Stimulated activated CD4-positive, alpha-beta T cell treated with anti-CD3 and anti-CD28 coated beads, Interleukin-2, amount 100 ng/mL, for 24 hours (primary cell): Measurements from ENCODE around the gene SUN5.

Source experiments
- DNase-seq, 2 donors: peaks; one replicate each; pipeline ENCODE4 v3.0.0-alpha.2; 2020

The SUN5 gene

DNA sequence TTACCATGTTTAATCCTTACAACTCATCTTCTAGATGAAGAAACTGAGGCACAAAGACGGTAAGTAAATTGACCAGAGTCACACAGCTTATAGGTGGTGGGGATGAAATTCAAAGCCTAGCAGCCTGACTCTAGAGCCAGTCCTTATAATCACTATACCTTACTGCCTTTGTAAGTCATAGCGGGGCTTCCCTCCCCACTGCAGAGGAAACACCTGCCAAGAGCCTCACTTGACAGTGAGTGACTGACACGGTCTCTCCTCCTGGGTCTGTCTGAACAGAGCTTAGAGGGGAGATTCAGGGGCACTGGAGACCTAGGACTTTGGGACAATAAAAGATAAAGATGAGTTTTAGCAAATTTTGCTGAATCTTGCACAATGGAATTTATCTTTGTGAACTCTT is 12.8 kb downstream of the SUN5 start:
- DNase-seq: no peak

DNA sequence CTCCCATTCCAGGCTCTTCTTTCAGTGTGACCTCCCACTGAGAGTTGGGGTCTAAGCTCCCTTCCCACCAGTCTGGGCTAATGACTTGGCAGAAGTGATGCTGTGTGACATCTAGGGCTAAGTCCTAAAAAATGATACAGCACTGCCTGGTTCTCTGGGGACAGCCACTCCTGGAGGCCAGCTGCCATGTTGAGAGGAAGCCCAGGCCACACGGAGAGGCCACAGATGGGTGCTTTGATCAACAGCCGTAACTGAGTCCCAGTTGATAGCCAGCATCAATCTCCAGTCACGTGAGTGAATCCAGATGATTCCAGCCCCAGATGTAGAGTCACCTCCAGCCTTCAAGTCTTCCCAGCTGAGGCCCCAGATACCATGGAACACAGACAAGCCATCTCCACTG is 13.8 kb downstream of the SUN5 start:
- no peak for DNase-seq

DNA sequence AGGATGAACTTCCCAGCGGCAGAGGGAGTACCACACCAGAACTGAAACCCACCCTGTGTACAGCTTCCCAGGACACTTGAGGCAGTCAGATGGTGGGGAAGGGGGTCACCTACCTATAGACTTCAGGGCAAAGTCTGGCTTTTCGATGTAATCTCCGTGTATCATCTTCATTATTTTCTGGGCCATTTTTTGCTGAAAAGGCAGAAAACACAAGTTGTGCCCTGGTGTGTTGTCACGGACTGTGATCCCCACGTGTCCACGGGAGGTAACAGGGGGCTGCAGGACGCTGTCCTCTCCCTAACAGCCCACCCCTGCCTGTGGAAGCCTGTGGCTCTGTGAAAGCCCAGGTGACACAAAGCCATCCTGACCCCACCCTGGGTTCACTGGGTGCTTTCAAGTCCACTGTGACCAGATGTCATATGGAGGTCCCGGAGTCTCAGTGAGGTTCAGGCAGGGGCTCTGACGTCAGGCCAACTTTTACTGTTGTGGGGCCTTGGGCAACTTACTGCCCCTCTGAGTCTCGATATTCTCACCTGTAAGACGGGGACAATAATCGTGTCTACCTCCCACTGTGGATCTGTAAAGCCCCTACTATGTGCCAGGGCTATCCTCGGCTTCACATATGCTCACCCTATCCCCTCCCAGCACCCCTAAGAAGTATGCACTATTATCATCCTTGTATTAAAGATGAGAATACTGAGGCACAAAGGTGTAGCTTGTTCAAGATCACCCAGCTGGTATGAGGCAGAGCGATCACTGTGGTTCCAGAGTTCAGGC is 14.5 kb downstream of the SUN5 start:
- no peak for DNase-seq

DNA sequence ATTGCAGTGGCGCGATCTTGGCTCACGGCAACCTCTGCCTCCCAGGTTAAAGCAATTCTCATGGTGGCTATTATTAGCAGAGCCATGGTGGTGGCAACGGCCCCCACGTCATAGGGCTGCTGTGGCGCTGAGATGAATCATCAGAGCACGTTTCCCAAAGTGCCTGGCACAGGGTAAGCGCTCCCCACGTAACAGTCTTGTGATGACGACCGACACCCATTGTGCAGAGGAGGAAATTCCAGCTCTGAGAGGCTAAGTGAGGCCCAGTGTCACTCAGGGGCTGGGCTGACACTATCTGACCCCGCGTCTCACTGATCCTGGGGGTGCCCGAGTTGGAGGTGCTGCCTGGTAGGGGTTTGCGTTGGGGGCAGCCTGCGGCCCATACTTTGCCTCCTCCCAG is 16.2 kb downstream of the SUN5 start:
- no peak for DNase-seq

DNA sequence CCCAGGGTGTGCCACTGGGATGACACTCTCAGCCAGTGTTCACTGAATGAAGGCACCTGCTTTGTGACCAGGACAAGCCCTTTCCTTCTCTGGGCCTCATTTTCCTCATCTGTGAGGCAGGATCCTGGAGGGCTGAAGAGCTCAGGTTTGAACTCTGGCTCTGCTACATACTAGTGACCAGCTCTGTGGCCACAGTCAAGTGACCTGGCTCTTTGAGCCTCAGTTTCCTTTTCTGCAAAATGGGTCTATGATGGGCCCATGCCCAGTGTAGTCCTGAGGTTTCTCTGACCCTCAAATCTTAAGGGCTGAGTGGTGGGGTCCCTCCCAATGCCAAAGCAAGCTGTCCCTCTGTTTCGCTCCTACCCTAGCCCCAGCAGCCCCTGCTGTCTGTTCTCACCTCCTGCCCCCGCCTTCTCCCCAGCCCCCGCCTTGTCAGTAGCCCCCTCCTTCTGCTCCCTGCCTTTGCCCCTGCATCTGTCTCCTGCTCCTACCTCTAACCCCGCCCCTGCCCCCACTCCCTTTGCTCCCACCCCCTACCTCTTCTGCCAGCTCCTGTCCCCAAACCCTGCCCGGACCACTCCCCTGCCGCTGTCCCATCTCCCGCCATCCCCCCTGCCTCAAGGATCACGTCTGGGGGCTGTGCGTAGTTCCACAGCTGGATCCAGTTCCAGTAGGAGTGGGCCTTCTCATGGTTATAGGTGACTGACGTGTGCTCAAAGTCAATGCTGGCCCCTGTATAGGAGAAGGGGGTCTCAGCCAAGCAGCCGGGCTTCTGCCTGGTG is 17.0 kb downstream of the SUN5 start:
- DNase-seq: no peak

DNA sequence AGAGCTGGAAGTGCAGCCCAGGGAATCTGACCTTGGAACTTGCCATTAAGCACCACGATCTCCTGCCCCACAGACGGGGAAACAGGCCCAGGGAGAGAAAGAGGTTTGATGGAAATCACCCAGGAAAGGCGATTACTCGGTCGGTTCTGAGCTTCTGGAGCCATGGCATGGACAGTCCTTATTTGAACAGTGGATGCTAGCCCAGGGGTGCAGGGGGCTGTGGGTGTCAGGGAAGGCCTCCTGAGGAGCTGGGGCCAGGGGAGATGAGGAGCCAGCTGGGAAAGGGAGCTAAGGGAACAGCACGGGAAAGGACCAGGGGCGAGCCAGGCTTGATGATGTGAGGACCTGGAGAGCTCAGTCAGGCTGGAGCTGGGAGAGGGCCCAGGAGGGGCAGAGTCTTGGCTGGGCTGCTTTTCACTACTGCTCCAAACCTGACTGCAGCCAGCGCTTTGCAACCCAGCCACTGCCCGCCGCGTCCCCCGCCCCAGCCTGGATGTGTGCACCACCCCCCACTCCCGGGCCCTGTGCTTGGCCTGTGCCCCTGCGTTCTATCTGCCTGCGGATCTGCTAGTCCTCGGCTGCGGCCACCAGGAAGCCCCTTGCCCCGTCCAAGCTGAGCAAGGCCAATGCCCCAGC is 17.8 kb downstream of the SUN5 start:
- no peak for DNase-seq

DNA sequence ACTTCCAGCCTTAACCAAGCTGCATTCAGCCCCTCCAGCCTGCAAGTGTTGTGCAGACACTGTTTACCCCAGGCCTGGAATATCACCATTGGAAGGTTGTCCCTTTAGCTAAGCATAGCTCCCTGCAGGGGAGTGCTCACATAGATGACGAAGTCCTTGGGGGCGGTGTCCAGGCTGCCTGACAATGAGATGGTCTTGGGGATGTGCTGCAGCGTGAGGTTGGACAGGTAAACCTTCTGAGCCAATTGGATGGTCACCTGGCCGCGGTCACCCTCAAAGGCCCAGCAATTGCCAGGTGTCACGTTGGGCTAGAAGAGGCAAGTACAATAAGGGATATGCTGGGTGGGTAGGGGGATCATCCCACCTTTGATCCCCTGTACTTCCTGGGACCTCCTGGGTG is 18.6 kb downstream of the SUN5 start:
- no peak for DNase-seq

DNA sequence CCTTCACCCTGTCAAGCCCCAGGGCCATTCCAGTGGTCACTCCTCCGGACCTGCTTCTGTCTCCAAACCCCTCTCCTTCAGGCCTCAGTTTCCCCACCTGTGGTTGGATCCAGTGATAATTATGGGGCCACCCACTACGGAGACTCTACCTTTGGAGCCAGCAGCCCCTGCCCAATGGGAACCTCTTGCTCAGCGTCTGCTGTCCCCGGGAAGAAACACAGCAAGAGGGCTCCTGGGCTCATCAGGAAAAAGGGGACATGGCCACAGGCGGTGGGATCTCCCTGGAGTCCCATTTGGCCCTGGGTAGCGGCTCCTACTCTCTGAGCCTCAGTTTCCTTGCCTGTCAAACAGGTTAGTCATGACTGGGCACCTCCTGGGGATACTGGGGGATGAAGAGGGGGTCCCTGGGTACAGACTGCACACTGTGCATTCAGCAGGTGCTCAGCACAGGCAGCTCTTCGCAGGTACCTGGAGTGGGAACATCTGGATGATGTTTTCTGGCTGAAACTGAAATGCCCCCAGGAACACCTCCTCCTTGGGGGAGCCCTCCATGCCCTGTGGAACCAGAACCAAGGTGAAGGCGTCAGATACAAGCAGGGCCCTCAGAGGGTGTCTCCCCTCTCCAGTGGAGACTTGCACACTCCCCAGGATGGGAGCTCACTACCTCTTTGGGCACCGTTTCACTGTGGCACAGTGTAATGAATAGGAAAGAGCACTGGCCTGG is 19.4 kb downstream of the SUN5 start:
- no peak for DNase-seq

DNA sequence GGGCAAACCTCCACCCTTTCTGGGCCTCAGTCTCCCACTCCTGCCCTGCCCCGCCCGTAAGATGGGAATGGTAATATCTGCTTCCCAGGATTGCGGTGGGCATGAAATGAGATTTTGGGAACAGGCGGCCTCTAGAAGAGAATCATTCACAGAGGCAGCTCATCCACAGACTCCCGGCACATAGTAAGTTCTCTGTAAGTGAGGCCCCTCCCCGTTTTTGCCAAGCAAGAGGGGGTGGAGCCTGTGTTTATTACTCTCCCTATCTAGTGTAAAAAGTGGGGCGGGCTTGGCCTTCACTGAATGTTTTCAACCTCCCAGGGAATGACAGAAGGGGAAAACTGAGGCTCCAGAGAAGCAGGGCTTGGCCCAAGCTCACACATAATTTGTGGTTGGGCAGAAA is 20.0 kb downstream of the SUN5 start:
- no peak for DNase-seq

DNA sequence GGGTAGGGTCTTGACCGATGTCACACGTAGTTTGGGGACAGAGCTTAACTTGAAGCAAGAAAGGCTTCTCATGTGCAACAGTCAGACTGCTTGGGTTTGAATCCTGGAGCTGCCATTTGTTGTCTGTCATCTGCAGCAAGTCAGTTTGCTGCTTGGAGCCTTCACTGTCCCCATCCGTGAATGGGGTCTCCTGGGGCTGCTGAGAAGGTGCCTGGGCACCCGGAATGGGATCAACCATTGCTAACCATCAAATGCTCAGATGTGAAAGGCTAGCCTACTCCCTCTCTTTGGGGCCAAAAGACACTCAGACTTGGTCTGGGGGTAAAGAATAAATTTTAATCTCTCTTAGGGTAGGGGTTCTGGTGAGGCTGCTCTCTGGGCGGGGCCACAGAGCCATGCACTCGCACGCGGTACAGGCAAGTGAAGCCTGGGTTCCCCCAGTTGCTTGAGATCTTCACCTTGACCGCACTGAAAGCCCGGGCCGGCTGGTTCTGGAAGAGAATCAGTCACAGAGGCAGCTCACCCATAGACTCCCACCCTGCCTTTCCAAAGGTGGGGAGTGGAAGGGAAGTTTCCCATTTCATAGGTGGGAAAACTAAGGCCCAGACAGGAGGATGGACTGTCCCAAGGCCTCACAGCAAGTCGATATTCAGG is 20.6 kb downstream of the SUN5 start:
- no peak for DNase-seq

DNA sequence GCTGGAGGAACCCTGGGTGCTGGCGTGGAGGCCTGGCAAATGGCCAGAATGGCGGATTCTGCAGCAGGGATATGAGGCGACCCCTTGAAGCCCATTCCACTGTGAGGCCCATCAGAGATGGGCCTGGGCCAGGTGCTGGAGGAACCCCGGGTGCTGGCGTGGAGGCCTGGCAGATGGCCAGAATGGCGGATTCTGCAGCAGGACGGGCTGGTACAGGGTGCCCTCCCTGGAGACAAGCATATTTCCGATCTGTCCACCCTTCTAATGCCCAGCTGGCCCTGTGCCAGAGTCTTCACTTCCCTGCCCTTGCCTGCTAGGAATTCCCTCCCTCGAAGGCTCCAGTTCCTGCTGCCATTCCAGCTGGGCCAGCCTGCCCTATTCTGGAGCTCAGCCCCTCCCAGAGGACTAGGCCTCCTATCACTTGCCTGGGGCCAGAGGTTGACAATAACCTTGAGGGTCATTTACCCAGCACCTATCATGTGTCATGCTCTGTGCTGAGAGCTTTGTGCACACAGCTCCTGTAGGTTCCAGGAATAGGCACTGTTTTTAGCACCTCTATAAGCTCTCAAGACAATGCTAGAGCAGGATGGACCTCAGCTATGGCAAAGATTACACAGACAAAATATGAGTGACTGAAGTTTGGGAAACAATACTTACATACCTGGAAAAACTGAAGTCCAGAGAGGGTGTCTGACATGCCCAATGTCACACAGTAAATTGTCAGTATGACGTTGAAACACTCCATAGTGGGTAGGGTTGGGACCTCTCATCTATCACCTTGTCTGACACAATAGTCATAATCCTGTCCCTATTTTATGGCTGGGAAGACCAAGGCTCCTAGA is 21.4 kb downstream of the SUN5 start:
- DNase-seq: no peak

DNA sequence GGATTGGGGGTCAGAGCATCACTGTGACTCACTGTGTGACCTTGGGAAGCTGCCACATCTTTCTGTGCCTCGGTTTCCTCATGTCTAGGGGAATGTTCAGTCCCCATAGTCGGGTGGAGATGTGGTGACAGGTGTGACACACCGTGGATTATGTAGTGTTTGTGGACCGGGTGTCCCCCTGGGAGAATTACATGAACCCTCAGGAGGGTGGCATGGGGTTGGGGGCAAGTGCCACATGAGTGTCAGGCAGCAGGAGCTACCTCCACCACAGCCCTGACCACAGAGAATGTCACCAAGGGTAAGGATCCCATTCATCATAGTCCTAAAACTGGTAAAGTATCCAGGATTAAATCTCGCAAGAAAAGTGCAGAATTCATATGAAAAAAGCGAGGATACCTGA is 23.2 kb downstream of the SUN5 start:
- DNase-seq: no peak

DNA sequence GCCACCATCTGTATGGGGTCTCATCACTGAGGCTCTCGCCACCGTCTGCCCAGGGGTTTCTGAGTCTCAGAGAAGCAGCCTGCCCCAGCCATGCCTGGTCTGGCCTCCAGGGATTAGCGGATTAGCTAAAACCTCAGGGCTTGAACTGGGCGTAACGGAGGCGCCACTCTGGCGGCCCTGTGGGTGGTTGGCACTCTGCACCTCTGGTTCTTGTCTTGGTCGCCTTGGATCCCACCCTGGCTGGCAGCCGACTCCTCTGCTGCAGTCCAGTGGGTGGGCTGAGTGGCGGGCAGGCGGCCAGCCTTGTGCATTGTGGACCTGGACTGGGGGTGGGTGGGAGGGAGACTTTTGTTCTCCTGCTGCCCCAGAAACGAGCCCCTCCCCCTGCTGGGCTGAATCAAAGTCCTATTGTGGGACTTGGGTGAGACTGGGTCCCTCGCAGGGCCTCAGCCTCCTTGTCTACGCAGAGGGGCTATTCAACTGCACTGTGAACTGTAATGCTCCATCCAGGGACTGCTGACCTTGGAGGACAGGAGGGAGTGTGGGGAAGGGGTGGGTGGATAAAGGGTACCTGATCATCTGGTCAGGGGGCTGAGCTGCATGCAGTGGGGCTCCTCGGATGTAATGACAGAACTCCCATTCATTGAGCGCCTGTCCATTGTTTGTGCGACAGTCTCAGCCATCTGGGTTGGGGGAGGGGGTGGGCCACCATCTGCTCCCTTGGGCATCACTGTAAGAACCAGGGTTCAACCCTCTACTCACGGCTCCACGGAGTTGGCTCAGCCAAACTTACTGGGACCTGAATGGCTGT is 23.9 kb downstream of the SUN5 start:
- DNase-seq: no peak

DNA sequence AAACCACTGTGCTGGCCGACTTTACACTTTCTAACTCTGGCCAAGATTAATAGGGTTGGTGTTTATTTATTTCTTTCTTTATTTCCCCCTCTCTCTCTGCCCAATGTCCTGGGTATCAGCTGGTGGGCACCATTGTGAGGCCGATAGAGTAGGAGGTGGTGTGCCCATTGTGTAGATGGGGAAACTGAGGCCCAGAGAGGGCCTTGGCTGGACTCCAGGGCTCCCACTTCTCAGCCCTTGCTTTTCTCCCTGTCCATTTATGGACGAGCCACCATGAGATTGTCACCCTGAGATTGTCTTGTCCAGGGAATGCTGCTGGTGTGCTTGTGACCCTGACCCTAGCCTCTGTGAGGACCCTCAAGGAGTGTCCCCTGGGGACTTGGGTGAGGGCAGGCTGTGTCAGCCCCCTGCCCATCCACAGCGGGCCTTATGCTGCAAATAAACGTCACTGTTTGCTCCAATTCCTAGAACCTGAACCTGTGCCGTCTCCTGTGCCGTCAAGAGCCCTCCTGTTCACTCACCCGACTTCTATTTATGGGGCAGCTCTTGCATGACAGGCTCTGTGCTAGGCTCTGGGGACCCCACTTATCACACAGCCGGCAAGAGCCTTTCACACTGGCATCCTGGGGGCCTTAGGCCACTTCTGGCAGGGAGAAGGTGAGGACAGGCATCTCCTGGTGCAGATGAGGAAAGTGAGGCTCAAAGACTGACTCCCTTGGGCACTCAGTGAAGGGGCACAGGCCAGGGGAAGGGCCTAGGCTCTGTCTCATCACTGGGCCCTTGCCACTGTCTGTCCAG is 24.8 kb downstream of the SUN5 start:
- no peak for DNase-seq

DNA sequence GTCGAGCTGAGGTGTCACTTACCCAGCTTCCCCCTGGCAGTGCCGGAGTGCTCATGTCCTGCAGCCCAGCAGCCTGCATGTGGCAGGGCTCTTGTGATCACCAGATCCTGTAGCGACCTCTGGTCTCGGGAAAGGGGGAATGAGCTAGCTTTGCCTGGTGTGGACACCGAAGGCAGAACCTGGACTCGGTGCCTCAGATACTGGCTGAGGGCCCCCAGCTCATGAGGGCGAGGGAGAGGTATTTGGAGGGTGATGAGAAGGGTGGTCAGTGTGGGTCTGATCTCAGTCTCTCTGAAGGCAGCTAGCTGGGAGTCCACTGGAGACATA is 26.3 kb downstream of the SUN5 start:
- no peak for DNase-seq

DNA sequence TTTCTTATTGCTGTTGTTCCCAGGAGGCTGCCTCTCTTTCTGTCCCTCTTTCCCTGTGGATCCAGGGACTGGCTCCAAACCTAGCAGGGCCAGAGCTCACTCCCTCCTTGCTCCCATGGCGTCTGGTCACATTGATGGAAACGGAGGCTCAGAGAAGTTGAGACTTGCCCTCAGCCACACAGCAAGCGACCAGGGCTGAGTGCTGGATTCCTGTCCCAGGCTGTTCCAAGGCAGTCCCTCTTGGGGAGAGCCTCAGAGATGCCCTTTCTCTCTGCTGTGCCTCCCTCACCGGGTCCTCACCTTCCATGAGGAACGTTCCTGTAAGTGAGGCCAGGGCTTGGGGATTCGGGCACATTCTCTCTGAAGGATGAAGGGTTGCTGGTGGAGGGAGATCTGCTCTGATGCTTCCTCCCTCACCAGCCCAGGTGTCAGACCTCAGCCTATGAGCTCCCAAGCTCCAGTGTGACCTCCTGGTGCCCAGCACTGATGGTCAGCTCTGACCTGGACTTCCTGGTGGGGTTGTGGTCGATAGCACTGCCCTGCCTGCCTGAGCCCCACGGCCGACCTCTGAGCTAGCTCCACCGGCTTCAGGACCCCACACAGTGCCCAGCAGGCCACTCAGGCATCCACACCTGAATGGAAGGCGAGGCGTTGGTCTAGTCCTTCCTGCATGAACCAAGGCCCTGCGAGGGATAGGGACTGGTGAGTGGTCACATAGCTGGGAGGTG is 26.8 kb downstream of the SUN5 start:
- no peak for DNase-seq

DNA sequence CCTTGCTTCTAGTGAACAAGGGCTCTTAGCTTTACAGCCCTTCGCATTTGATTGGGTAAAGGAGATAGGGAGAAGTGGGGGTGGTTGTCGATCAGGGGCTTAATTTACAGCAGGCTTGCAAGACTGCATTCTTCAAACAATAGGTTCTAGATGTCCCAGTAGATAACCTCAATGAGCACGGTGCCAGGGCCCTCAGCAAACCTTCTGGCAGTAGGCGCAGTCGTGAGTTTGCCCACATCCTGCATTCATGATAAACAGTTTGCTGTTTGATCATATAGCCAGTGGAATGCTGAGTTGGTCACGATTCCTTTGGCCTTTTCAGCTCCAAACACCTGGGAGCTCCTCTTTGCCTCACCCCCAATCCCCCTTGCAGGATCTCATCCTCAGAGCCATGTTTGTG is 27.5 kb downstream of the SUN5 start:
- no peak for DNase-seq

DNA sequence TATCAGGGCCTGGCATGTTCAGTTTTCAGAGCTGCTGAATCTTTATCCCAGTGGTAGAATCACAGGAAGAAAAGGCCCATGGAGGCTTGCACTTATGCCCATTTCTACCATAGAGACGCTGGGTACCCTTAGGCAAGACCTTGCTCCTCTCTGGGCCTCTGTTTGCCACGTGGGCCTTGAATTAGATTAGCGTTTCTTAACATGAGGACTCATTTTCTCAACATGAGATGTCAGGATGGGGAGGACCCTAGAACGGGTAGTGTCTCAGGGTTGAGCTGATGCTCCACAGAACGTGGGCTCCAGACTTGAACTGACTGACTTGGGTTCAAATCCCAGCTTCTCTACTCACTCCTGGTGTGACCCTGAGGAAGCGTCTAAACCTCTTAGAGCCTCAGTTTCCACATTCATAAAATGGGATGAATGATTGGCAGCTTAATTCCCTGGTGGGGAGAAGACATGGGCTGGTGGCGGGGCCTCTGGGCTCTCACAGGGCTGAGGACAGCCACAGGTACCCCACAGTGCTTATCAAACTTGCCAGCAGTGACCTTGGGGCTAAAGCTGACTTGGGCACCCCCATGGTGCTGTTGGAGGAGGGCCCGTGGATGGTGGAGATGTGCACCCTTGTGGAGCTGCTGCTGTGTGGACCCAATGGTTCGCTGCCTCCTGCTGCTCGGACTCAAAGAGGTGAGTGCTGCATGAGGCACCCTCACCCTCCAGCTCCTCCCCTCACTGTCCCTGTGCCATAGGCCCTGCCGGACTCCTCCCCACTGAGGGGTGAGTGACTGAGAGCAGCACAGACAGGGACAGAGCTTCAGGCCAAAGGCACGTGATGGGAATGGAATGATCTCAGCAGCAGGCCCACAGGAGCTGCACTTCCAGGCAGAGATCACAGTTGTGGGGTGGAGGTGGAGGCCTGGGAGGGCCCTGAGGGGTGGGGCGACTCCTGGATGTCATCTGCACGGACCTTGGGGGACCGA is 28.2 kb downstream of the SUN5 start:
- DNase-seq: no peak
